GM19463 (cell line): ENCODE data around the gene FBLN7.

Source experiments
- ATAC-seq: cut with Tn5 transposase; IDR thresholded peaks from one replicate; pipeline ENCODE4 v1.9.1; 2021; ENCODE audit warnings: mild to moderate bottlenecking, moderate library complexity; ENCODE audit not compliant: unreplicated experiment

The FBLN7 gene

GRCh38 chr2:112220831-112221230 is 82.6 kb downstream of the FBLN7 start:
- no peak for ATAC-seq

GRCh38 chr2:112229348-112229747 is 91.2 kb downstream of the FBLN7 start:
- no peak for ATAC-seq

- ATAC-seq = no peak
These were observed 92.2 kb downstream of the FBLN7 start for GRCh38 chr2:112230371-112230770.
